Activated CD8-positive, alpha-beta memory T cell treated with anti-CD3 and anti-CD28 coated beads for 24 hours (primary cell): ENCODE results near the gene PNCK.
A peak's percentile ranks its signal among the peaks of the same experiment; 100 is the strongest.
"Not testable (repeated sequence)": the region's sequence is repeated elsewhere in the genome, so short reads cannot be mapped to it uniquely, and the experiment has no call there.

Experiments used
- DNase-seq: peaks from one replicate; pipeline ENCODE4 v3.0.0-alpha.2; 2020

PNCK gene

DNA sequence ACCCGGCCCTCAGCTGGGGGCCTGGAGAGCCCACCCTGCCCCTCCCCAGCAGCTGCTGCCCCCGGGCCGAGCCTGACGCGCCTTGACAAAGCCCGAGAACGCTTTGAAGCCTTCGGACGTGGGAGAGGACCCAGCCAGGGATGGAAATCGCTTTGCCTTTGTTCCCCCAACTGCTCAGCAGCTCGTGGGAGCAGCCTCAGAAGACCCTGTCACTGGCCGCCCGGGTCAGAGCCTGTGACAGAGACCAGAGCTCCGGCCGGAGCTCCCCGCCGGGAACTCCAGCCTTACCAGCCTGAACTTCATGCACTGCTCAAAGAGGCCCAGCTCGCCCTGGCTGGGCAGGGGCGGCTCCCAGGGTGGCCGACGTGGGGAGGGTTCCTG, 11.5 kb upstream of the PNCK start:
- DNase-seq, result no peak

DNA sequence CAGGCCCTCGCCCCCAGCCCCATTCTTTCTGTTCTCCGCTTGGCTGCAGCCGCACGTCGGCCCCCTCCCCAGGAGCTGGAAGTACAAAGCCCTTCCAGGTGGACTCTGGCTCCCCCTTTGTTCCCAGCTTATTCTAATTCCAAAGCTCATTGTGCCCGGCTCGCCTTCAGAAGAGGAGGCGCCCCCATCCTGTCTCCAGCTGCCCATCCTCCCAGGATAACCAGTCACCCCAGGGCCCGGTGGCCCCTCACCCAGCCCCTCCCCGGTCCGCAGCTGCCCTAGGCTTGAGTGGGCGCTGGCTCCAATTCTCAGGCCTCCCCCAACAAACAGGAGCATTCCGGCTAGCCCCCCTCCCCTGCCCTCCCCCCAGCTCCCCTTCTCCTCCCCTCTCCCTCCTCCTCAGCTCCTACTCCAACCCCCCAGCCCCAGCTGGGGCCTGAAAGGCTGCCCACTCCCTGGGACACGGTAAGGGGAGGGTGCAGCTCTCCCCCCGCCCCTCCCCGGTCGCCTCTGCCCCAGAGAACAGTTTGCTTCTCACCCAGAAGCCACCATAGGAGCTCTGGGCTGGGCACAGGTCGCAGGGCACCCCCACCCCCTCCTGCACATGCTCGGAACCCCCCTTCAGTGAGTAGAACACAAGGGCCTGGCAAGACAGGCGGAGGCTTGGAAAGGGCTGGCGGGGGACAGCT, 11.0 kb upstream of the PNCK start:
- no peak for DNase-seq

DNA sequence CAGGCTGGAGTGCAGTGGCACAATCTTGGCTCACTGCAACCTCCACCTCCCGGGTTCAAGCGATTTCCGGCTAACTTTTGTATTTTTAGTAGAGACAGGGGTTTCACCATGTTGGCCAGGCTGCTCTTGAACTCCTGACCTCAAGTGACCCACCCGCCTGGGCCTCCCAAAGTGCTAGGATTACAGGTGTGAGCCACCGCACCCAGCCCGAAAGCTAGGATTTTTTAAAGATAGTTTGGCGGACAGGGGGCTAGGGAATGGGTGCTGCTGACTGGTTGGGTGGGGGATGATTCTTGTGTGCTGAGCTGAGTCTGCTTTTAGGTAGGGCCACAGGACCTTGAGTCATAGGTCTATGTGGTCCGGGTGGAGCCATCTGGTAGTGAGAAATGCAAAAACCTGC, 9.9 kb upstream of the PNCK start:
- DNase-seq, result not testable (repeated sequence)

DNA sequence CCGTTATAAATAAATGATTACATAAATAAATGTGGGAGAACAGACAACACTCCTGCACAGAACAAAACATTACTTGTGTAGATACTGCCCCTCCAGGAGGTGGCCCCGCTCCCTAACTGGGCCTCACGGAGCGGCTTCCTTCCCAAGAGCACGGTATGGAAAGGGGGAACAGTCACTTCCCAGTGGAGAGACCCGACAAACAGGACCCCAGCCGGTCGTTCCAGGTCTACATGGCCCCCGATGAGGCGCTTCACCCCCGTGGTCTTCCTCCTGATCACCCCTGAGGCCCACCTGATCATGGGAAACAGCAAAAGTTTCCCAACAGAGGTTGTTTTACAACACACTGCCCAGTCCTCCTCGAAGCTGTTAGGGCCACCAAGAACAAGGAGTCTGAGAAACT, 7.6 kb upstream of the PNCK start:
- no peak for DNase-seq

DNA sequence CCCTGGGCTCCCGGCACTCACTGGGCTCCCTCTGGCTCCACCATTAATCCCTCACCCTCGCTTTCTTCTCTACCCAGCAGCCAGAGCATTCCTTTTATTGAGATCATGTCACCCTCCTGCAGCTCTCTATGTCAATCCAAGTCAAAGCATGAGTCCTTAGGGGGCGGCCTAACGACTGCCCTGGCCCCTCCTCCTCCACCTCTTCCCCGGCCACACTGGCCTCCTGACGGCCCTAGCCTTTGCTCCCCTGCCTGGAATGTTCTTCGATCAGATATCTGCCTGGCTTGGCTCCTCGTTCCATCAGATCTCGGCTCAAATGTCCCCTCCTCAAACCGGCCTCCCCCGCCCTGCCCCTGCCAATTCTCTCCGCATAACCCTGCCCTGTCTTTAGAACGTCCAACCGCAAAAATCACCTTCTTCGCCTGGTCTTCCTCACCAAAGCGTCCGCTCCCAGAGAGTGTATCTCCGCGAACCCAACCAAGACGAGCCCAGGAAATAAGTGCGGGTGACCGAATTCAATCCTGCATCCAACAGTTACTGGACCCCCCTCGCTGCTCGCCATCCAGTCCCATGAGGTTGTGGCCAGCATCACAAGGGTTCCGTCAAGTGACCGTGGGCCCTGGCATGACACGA, 722 bp upstream of the PNCK start:
- DNase-seq, result no peak

DNA sequence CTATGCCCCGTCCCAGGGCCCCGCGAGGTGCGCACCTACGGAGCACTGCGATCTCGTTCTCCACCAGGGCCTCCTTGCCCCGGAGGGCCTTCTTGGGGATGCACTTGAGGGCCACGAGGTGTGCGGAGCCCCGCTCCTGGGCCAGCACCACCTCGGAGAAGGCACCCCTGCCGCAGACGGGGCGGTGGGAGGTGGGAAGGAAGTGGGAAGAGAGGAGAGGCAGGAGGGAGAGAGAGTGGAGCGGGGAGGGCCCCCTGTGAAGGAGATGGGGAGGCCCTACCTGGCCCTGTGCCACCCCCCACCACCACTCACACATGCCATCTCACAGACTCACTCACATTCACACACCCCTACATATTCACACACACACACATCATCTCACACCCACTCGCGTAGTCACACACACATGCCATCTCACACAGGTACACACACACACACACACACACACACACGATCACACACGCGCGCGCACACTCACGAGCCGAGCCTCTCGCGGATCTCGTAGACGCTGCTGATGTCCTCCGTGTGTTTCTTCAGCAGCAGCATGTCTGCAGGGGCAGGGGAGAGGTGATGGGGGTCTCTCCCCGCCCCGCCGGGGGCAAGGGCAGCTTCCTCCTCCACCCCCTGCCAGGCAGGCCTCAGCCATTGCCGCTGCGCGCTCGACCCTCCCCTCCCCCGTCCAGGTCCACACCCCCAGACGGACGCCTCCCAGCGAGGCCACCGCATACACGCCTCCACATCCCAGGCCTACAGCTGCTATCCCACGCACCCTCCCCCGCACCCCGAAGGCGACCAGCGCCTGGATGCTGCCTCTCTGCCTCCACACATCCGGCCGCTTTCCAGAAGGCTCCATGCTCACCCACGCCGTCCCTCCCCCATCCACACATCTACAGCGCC, 834 bp downstream of the PNCK start:
- no peak for DNase-seq

DNA sequence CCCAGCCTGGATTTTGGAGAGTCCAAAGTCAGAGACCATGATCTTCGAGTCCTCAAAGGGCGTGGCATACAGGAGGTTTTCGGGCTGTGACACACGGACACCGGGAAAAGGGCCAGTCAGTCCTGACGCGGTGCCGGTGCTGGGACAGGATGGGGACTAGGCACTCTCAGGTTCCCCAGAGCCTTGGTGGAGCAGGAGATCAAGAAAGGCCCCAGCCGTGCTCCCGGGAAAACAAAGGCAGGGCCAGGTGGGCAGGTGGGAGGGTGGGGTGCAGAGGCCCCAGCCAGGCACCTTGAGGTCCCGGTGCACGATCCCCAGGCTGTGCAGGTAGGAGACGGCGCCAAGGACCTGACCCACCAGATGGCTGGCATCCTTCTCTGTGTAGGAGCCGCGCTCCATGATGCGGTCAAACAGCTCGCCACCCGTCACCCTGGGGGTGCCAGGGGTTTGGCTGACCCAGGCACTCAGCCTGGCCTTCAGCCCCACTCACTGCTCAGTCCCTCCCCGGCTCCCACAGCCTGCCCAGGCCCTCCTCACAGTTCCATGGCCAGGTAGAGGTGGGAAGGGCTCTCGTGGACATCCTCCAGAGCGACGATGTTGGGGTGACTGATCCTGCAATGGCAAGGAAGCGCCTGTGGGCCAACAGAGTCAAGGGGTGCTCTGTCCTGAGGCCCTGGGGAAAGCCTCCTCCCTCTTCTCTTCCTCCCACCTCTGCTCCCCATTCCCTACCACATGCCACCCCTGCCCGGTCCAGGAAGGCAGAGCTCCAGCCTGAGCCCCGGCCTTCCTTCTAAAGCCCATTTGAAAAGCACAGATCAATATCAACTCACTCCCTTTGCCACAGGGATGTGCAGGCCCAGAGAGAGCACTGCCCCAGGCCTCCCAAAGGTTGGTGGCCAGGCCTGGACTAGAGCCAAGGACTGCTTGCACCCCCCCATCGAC, 1.8 kb downstream of the PNCK start:
- DNase-seq, result no peak

DNA sequence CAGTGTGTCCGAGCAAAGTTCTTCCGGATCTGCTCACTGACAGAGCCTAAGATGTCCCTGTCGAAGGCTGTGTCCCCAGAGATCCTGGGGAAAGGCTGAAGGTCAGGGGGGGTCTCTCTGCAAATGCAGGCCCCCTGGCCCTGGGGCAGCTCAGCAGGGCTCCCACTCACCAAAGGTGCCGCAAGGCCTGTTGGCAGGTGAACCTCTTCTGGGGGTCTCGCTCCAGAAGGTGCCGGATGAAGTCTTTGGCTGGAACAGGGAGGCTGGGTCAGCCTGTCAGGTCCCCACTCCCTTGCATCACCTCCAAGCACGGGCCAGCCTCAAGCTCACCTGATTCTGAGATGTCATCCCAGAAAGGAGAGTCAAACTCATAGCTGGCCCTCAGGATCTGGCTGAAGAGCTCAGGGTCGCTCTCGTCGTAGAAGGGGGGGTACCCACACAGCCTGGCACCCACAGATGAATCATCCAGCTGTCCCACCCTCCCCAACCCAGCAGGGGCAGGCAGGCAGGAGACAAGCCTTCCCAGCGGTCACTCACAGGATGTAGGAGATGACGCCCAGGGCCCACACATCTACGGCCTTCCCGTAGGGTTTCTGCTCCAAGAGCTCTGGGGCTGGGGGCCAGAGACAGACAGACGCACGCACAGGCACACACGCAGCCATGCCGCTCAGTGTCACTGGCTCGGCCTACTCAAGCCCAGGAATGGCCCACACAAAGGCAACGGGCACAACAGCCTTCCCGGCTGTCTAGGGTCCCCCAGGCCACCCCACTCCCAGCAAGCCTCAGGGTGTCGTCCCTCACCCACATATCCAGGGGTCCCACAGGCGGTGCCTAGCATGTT, 2.6 kb downstream of the PNCK start:
- no peak for DNase-seq

DNA sequence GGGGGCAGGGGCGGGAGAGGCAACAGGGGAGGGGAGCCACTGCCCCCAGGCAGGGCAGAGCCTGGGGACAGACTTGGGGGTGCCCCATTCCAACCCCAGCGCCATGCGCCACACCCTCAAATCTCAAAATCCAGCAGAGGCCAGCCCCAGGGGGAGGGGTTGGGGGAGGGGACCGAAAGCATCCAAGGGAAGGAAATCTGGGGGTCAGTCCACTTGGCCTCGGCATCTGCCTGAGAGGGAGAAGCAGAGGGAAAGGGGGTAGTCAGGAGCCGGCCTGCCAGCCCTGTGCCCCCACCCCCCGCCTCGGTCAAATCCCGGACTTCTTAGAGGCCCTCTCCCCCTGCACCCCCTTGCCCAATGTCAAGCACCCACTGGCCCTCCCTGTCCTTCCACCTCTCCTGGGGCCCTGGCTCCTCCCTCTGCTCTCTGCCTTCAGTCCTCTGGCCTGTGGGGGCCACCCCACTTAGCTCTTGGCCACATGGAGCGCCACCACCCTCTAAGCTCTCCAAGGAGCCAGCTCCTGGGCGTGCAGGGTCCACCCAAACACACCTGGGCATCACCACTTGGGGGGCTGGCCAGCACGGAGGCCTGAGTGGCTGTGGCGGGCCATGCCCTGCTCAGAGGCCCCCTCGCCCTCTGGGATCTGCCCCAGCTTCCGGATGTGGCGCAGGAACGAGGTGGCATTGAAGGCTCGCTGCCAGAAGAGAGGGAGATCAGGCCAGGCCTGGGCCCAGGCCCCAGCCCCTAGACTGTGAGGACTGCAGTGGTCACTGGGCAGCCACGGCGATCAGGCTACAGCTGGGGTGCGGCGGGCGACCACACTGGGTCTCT, 3.5 kb downstream of the PNCK start:
- DNase-seq, result no peak

DNA sequence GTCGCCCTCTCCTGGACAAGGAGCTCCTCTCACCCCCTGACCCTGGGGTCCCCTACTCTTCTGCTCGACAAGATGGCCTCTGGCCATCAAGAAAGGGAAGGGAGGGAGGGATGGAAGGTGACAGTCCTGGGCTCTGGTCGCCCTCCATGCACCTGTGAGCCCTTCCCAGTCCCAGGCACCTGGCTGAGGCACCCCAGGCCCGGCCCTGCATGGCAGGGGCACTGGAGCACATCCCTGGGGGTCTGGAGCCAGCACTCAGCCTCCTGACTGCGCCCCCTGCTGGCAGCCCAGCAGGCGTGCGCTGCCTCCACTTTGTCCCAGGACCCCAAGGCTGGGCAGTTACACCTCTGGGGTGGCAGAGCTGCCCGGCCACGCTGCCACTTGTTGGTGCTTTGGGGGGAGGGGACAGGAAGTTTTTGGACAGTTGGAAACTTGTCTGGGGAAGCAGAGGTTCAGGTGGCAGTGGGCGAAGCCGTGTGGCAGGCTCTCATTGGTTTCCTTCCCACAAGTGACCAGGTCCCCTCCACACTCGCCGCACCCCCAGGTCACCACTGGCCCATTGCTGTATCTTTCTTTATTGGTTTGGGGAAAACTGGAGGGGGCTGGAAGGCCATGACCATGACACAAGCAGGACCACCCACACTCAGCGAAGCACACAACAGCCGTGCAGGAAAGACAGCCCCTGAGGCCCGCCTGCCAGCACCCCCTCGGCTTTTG, 4.3 kb downstream of the PNCK start:
- peak; percentile 79 for DNase-seq

DNA sequence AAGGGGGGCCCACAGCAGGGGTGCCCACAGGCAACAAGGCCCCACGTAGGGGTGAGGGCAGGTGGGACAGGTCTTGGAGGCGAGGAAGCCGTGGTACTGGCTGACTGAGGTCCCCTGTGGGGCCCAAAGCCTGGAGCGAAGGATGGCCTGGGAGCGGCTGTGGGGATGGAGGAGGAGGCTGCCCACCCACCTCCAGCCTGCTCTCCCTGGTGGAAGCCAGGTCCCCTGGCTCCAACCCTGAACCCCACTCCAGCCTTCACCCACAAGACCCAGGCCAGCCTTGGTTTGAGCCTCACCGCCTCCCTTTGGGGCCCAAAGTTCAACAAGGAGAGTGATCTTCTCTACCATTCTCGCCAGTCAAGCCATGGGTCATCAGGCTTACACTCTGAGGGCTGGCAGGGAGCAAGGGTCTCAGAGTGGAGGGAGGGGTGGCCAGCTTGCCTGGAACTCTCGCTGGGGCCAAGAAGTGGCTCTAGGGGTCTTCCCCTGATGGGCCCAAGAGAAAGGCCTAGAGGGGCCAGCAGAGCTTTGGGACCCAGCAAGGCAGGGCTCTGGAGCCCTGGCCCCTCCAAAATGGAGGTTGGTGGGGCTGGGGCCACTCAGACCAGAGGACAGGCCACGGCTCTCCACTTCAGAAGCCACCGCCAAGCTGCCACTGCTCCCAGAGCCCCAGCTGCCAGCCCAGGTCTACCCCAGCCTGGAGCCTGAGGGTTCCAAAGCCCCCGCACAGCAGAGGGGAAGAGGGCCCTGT, 5.0 kb downstream of the PNCK start:
- no peak for DNase-seq

DNA sequence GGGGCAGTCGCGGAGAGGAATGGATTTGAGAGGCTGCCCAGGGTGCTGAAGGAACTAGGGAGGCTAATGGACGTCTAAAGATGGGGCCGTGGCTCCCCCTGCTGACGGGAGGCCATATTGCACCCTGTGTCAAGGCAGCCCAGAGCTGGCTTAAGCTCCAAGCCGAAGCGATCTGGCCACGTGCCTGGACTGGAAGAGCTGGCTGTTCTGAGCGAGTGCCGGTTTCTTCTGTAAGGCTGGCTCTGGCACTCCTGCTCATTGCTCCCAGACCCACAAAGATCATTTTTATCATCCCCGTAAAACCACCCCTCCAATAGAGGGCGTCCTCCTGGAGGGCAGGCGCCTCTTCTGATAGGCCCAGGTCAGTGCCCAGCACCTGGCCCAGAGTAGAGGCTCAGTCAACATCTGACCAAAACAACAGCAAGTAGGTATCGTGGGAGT, 5.6 kb downstream of the PNCK start:
- DNase-seq, result peak; percentile 92

DNA sequence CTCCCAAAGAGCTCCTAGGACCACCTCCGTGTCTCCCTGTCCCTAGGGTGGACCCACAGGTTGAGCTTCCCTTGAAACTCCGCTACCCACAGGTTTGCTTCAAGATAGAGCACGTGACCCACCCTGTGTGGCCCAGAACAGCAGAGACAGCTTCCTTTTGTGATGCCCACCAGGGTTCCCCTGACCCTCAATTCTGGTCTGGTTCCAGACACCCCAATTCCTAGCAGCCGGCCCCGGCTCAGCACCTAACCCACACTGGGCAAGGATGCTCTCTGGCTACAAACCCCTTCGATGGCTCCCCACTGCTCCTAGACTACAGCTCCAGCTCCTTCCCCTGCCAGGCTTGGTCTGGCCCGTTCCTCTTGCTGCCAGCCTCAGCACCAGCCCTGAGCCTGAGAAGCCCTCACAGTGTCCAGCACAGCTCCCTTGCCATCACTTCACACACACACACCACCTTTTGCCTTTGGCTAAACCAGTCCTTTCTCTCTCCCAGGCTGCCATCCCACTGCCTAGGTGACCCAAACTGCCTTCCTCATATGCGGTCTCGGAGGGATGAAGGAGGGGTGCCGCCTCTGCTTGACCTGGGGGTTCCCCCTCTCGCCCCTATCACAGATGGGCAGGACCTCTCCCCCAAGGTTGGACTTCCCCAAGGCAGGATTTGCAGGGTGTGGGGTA, 6.2 kb downstream of the PNCK start:
- peak; percentile 57 for DNase-seq

DNA sequence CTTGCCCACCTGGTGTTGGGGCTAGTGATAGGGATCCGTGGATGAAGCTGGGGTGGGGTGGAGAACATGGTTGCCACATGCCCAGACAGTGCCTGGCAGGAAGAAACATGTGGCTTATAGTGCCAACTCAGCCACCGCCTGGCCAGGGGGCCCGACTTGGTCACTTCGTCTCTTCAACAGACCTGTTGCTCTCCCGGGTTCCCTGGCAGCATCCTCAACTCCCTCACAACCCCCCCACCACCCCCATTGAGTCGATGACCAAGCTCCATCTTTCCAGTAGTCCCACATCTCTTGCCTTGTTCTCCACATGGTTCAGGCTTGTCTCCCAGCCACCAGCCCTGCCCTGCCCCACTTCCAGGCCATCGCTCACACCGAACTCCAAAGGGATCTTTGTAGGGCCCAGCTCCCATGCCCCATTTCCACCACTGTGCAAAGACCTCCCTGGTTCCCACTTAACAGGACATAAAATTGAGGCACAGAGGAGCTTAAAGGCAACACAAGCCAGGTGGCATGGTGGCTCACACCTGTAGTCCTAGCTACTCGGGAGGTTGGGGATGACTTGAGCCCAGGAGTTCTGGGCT, 7.8 kb downstream of the PNCK start:
- no peak for DNase-seq

DNA sequence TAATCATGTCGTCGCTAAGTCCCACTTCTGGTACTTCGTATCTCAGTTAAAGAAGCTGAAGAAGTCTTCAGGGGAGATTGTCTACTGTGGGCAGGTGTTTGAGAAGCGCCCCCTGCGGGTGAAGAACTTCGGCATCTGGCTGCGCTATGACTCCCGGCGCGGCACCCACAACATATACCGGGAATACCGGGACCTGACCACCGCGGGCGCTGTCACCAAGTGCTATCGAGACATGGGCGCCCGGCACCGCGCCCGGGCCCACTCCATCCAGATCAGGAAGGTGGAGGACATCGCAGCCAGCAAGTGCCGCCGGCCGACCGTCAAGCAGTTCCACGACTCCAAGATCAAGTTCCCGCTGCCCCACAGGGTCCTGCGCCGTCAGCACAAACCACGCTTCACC, 11.3 kb downstream of the PNCK start:
- DNase-seq, result peak; percentile 81

DNA sequence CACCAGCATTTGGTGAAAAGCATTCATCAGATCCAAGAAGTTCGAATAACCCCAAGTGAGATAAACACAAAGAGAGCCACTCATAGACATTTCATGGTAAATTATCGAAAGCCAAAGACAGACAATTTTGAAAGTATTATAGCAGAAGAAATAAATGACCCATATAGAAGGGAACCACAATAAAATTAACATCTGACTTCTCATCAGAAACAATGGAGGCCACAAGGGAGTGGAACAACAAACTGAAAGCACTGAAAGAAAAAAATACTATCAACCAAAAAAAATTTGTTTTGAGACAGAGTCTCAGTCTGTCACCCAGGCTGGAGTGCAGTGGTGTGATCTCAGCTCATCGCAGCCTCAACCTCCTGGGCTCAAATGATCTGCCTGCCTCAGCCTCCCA, 14.3 kb downstream of the PNCK start:
- no peak for DNase-seq

DNA sequence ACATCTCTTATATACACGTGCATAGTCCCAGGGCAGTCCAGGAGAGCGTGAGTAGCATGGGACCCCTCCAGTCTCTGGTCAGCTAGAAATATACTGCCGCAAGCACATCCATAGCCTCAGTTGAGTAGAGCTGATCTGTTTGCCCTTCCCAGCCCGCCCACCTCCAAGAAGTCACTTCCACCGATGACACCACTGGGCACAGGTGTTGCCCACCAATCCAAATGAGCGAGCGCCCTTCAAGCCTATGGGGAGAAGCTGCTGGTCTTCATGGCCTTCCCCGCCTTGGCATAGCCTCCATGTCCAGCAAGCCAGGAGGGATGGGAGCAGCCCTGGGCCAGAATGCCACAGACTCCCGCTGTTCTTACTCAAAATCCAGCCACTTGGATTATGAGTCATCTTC, 16.5 kb downstream of the PNCK start:
- DNase-seq, result no peak

DNA sequence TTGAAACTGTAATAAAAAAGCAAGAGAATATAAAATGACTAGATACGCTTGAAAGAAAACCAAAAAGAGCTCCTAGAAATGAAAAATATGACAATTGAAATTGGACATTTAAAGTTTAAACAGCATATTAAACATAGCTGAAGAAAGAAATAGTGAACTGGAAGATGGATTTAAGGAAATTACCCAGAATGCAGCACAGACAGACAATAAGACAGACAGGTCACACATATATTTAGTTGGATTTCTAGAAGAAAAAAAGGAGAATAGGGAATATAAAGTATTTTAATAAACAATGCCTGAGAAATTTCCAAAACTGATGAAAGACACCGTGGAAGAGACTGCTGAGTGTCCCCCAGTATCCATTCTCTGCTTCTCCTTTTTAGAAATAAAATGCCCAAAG, 20.1 kb downstream of the PNCK start:
- DNase-seq, result no peak
